Endothelial cell of umbilical vein (primary cell): Measurements from ENCODE around the gene CCN5.

Experiments used
- CTCF ChIP-seq, 2 donors: IDR thresholded peaks; 1 replicate in 1 of 2; 2 replicates in 1 of 2; pipeline ENCODE4 v1.5.1; 2011; ENCODE audit warnings: low read length in 2 of 2, mild to moderate bottlenecking in 2 of 2, moderate library complexity in 2 of 2, control low read depth in 1 of 2, inconsistent platforms in 1 of 2, low read depth in 1 of 2; ENCODE audit not compliant: insufficient read depth in 1 of 2; ENCODE audit errors: extremely low read depth in 1 of 2
- EZH2 ChIP-seq: IDR thresholded peaks from 2 replicates; pipeline ENCODE4 v1.6.1; 2012; ENCODE audit warnings: borderline replicate concordance, low read depth, mild to moderate bottlenecking, moderate library complexity, low read length, inconsistent platforms; ENCODE audit not compliant: severe bottlenecking
- POLR2A ChIP-seq: IDR thresholded peaks from 2 replicates; pipeline ENCODE4 v1.6.1; 2012; ENCODE audit warnings: low read depth, mild to moderate bottlenecking, control low read depth, low read length

- TF ChIP-seq CTCF (IDR thresholded peaks at IDR 0.05; ENCODE audit: extremely low read depth in 1 of 2, insufficient read depth in 1 of 2, low read depth in 1 of 2, low read length in 2 of 2), result no peak
- TF ChIP-seq POLR2A, result no peak
- no peak for TF ChIP-seq EZH2
These were observed 18.9 kb upstream of the CCN5 start for GRCh38 chr20:44696315-44696714.
